ENCODE measurements around the gene HSD17B11.
"Not testable (repeated sequence)": the region's sequence is repeated elsewhere in the genome, so short reads cannot be mapped to it uniquely, and the experiment has no call there.

Gene HSD17B11

GRCh38 chr4:87405211-87405820 is 14.3 kb upstream of the HSD17B11 start:
- DNase-seq = no peak

GRCh38 chr4:87403732-87404131 is 12.7 kb upstream of the HSD17B11 start:
- not testable (repeated sequence) for DNase-seq

DNA sequence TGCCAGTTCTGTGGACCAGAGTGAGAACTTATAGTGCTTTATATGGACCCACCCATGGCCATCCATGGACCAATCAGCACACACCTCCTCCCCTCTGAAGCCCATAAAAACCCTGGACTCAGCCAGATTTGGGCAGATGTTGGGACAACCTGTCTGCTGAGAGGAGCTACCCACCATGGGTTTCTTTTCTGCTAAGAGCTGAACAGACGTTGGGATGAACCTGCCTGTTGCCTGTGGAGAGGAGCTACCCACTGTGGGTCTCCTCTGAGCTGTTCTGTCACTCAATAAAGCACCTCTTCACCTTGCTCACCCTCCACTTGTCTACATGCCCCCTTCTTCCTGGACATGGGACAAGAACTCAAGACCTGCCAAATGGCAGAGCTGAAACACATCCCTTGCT is 9.0 kb upstream of the HSD17B11 start:
- no peak for DNase-seq

GRCh38 chr4:87399148-87399547 is 8.2 kb upstream of the HSD17B11 start:
- peak in 1 of 2 experiments; percentile 8 for DNase-seq

GRCh38 chr4:87395851-87396250 is 4.9 kb upstream of the HSD17B11 start:
- not testable (repeated sequence) for DNase-seq

DNA sequence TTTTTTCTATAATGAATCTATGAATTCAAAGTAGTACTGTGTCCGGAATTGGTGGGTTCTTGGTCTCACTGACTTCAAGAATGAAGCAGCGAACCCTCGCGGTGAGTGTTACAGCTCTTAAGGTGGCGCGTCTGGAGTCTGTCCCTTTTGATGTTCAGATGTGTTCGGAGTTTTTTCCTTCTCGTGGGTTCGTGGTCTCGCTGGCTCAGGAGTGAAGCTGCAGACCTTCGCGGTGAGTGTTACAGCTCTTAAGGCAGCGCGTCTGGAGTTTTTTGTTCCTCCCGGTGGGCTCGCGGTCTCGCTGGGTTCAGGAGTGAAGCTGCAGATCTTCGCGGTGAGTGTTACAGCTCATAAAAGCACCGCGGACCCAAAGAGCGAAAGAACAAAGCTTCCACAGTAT is 4.1 kb upstream of the HSD17B11 start:
- DNase-seq = not testable (repeated sequence)

DNA sequence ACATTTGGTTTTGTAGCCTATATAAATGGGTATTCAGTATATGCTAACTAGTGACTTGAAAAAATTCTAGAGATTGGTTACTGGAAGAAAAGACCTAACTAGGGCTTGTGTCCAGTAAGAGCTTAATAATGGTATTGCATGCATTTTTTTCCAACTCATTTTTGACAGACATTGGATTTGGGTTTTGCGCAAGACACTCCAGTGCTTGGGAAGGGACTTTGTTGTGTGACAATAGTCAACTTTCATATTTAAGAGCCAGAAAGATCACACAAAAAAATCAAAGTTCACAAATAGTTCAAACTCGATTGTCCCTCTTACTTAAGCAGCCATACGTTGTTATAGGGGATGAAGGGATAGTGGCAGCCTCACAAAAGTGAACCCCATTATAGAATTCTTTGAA is 1.2 kb upstream of the HSD17B11 start:
- DNase-seq = no peak

- DNase-seq = no peak
Measured at GRCh38 chr4:87391576-87392054, 627 bp upstream of the HSD17B11 start.

DNA sequence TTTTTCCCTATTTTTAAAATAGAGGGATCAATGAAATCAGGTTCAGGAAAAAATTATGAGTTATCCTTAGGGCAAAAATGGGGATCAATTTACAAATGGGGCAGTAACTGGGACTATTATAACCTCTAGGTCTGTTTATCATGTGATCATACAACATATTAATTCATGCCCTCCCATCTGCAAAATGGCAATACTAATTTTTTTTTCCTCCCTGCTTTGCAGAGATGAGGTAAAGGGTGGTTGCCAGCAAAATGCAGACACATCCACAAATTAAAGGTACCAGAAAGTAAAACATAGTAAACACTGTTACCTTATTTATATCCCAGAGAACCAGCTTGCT is 467 bp downstream of the HSD17B11 start:
- DNase-seq = peak in 1 of 2 experiments; percentile 14

DNA sequence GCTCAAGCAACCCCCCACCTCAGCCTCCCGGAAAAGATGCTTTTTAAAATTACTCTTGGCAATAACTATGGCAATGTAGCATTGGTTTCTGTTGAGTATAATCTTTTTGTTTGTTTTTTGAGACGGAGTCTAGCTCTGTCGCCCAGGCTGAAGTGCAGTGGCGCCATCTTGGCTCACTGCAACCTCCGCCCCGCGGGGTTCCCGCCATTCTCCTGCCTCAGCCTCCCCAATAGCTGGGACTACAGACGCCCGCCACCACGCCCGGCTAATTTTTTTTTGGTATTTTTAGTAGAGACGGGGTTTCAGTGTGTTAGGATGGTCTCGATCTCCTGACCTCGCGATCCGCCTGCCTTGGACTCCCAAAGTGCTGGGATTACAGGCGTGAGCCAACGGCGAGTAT is 933 bp downstream of the HSD17B11 start:
- DNase-seq = peak in 1 of 2 experiments; percentile 11

DNA sequence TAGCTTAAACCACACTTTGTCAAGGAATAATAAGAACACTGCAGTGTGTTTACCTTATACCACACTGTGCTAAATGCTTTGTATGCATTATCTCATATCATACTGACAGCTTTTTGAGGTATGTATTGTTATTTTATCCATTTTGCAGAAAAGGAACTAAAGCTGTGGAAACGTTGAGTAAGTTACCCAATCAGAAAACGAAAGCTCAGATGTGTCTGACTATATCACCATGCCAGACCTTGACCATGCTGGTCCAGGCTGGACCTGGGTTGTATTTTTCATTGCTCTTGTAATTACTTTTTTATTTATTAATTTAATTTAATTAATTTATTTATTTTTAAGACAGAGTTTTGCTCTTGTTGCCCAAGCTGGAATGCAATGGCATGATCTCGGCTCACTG is 2.1 kb downstream of the HSD17B11 start:
- no peak for DNase-seq

DNA sequence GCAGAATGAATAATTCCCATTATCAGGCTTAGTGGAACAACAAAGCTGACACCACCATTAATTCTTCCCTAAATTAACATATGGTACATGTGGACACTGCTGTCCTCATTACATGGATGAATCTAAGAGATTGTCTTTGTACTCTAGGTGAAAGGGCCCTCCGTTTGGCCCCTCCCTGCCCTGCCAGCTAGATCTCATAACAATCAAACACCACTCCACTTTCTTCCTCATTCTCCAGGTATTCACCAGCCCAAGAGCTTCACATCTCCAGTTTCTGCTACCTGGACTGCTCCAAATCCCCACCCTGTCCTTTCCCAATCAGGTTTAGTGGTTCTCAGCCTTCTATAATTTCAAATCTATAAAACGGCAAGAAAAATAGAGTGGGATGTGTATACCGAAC is 3.8 kb downstream of the HSD17B11 start:
- no peak for DNase-seq

DNA sequence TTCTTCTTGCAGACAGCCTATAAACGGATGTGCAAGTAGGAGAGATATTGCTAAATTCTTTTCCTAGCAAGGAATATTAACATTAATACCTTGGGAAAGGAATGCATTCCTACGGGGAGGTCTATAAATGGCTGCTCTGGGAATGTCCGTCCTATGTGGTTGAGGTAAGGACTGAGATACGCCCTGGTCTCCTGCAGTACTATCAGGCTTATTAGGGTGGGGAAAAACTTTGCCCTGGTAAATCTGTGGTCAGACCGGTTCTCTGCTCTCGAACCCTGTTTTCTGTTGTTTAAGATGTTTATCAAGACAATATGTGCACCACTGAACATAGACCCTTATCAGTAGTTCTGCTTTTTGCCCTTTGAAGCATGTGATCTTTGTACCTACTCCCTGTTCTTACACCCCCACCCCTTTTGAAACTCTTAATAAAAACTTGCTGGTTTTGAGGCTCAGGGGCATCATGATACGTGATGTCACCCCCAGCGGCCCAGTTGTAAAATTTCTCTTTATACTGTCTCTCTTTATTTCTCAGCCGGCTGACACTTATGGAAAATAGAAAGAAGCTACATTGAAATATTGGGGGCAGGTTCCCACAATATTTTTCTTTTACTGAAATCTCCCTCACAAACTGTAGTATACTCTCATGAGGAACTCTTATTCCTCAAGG is 6.4 kb downstream of the HSD17B11 start:
- not testable (repeated sequence) for DNase-seq

- no peak for DNase-seq
Measured at GRCh38 chr4:87382931-87383330, 8.1 kb downstream of the HSD17B11 start.

- no peak for DNase-seq
Measured at GRCh38 chr4:87382116-87382515, 8.9 kb downstream of the HSD17B11 start.

GRCh38 chr4:87377816-87378215 is 13.2 kb downstream of the HSD17B11 start:
- DNase-seq = no peak

- peak; percentile 15 to 22 for DNase-seq
Measured at GRCh38 chr4:87375719-87376291, 15.2 kb downstream of the HSD17B11 start.

DNA sequence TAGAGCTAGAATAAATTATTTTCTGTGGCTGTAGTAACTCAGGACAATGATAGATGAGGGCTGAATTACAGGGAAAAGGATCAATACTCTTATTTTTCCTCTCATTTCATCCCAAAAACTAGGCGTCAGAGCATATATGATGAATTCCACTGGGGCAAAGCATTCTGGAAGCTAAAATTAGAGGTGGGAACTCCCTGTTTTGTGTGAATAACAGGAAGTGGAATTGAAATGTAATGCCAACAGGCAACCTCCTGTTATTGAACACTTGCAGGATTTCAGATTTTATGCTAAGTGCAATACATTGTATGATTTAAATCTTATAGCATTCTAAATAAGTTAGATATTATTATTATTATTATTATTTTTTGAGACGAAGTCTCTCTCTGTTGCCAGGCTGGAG is 20.9 kb downstream of the HSD17B11 start:
- no peak for DNase-seq

DNA sequence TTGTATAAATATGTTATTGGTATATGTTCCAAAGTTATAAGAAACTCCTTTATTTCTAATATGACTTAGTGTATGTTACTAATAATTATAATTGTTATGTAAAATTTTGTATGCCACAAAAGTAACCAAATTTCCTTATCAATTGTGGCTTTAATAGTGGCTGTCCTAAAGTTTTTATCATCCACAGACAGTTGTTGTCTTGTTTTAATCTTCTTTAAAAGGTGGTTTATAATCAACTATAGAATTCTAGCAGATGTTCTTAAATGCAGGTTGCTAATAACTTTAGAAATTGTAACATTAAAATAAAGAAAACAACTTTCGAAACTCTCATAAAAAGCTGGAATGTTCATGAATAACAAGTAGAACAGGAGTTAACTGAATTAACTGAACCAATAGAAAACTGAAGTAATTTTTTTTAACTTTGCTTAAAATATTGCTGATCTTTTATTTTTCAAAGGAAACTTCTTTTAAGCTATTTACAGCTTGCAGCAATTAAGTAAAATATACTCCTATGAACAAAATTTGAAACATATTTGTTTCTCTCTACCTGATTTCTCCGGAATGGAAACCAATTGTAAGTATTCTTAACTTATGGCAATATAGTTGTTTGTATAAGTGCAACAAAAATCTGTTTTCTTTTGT is 24.3 kb downstream of the HSD17B11 start:
- no peak for DNase-seq

GRCh38 chr4:87365348-87365747 is 25.6 kb downstream of the HSD17B11 start:
- DNase-seq = no peak

DNA sequence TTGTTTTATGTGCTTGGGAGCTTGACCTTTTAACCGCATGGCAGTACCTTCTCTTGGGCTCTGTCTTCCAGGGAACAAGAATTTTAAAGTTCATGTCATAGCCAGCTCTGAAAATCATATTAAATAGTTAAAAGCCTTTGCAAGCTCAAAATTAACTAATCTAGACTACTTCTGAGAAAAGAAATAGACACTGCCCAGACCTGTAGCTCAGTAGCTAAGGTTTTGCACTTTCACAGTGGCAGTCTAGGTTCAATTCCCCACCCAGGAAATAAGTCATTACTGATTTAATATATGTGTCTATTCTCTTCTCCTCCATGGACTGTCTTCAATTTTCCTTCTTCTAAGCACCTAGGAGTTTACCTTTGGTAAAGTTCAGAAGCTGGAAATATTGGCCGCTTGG is 27.4 kb downstream of the HSD17B11 start:
- no peak for DNase-seq

- DNase-seq = no peak
Measured at GRCh38 chr4:87360338-87360935, 30.6 kb downstream of the HSD17B11 start.

DNA sequence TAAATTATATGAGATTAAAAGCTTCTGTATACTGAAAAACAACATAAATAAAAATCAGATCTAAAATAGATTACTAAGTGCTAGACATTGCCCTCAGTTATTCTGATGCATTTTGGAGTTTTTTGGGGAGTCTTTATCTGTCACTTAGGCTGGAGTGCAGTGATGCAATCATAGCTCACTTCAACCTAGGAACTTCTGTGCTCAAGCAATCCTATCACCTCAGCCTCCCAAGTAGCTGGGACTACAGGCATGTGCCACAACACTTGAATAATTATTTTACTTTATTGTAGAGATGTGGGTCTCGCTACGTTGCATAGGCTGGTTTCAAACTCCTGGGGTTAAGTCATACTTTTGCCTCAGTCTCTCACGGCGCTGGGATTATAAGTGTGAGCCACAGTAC is 31.7 kb downstream of the HSD17B11 start:
- no peak for DNase-seq

Measured in NCI-H446 (cell line).